NCI-H2196 treated with DMSO at 0.1 percent for 48 hours (cell line): ENCODE measurements around the gene TMTC2.

Experiments used
- DNase-seq: peaks from one replicate; lab custom pipeline; 2025; ENCODE audit not compliant: unreplicated experiment; lab: John Stamatoyannopoulos, UW

The TMTC2 gene

GRCh38 chr12:82942991-82943401, 256.3 kb downstream of the TMTC2 start:
- DNase-seq, result no peak

- no peak for DNase-seq
These were observed 261.8 kb downstream of the TMTC2 start for GRCh38 chr12:82948491-82948890.

- no peak for DNase-seq
These were observed 263.6 kb downstream of the TMTC2 start for GRCh38 chr12:82950356-82950755.

DNA sequence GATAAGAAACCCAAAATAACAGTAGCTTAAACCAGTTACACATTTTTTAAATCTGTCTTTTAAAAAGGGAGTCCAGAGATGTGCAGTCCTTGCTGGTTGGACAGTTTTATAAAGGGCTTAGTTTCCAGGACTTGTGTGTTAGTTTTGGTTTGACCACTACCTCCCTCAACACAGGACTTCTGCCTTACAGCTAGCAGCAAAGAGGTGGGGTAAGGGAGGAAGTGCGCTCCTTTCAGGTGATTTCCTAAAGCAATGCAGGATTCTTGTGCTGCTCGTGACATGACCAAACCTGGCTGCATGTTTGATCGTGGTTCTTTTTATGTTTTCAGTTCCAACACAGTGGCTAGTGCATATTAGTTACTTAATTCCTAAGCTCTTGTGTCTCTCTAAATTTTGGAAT, 266.2 kb downstream of the TMTC2 start:
- DNase-seq, result no peak

DNA sequence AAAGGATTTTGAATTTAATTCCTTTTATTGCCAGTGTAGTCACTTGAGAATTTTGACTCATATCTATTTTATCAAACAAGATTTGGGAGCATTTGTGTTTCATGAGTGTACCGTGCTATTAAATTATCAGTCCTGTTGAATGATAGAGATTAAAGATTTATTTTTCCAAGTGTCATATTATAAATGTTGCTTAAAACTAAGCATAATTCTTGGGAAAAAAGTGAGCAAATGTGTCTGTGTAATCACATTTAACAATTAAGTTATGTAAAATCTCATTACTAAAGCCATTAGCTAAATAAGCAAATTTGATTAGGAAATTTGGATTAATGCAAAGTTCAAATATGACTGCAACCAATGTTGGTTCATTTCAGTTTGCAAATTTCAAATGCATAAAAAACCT, 266.7 kb downstream of the TMTC2 start:
- DNase-seq, result no peak

DNA sequence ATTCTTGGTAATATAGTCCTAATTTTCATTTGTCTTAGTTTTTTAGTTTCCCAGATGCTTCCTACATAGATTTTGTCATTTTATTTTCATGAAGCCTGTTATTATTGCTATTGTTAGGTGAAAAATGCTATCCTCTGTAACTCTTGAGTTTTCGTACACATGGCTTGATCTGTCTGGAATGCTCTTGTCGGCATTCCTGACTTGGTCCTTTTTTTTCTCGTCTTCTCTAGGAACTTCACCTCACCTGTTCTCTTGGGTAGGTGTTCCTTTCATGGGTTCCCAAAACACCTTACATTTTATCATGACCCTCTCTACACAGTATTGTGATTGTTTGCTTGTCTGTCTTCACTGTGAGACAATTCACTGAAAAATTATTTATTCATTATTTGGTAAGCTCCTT, 267.4 kb downstream of the TMTC2 start:
- no peak for DNase-seq

GRCh38 chr12:82954572-82954971, 267.9 kb downstream of the TMTC2 start:
- DNase-seq, result no peak

DNA sequence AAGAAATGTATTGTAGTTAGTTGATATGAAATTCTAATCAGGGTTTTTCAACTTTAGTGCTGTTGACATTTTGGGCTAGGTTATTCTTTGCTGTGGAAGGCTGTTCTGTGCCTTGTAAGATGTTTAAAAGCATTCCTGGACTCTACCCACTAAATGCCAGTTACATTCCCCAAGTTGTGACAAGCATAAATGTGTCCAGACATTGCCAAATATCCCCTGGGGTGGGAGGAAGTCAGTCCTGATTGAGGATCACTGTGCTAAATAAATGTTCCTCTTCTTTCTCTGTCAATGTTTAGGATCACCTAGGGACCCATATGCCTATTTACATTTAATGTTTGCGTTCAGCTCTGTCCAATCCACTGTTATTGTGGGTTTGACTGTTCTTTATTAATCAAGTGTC, 268.3 kb downstream of the TMTC2 start:
- no peak for DNase-seq

DNA sequence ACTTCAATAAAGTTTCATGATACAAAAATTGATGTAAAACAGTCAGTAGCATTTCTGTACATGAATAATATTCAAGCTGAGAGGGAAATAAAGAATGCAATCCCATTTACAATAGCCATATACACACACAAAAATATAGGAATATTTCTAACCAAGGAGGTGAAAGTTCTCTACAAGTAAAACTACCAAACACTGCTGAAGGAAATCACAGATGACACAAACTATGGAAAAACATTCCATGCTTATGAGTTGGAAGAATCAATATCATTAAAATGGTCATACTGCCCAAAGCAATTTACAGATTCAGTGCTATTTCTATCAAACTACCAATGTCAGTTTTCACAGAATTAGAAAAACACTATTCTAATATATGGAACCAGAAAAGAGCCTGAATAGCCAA, 272.3 kb downstream of the TMTC2 start:
- no peak for DNase-seq

GRCh38 chr12:82959821-82960220, 273.1 kb downstream of the TMTC2 start:
- DNase-seq, result no peak

- DNase-seq, result no peak
These were observed 275.1 kb downstream of the TMTC2 start for GRCh38 chr12:82961835-82962234.

GRCh38 chr12:82963956-82964355, 277.2 kb downstream of the TMTC2 start:
- DNase-seq, result no peak

DNA sequence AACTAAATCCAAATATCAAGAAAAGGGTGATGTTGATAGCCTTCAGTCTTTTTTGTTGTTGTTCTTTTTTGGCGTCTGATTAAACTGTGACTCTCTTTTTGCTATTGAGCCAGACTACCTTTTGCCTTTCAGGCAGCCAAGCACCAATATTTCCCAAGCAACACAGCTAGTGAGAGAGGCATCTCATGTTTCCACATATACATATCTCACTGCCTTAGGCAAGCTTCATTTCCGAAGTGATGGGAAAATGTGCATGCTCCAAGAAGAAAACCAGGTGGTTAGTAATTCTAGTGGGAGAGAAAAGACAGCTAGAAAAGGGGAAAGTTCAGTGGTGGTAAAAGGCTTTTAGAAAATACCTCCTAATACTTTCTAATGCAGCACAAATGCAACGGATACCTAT, 277.7 kb downstream of the TMTC2 start:
- no peak for DNase-seq

DNA sequence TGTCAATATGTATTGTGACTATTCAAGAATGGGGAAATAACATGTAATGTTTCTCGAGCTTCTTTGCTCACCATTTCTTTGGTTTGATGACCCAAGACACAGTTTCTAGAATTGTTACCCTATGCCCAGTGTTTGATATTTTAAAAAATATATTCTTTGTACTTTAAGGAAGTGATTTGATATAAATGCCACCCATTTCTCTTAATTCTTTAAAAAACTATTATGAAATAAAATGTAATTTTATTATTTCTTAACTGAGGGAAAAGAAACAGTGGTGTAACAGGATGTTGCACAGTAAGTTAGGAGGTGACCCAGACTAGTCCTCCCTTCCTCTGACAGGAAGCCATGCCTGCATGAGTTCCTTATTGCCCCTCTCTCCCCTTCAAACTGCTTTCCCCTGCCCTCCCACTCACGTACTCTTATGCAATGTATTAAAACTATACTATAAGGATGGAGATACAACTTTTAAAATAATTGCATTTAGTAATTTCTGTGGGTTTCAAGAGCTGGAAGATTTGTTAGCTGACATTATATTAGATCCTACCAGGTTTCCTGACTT, 279.4 kb downstream of the TMTC2 start:
- no peak for DNase-seq

GRCh38 chr12:82968631-82969367, 282.1 kb downstream of the TMTC2 start:
- no peak for DNase-seq

DNA sequence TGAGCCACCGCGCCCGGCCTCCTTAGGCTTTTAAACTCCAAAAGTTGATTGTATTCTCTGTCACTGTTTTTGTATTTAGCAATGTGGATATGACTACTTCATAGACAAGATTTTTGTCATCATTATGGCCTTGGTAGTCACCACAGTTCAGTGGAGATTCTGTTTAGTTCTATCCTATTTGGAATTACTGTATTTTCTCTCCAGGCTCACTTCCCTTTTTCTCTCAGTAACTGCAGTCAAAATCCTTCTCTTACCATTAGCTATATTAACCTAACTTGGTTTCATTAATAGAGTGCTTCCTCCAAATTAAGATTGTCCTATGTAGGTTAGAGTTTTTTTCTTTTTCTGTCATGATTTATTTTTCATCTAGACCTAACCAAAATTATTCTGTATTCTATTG, 283.9 kb downstream of the TMTC2 start:
- no peak for DNase-seq

GRCh38 chr12:82971584-82971983, 284.9 kb downstream of the TMTC2 start:
- DNase-seq, result no peak

DNA sequence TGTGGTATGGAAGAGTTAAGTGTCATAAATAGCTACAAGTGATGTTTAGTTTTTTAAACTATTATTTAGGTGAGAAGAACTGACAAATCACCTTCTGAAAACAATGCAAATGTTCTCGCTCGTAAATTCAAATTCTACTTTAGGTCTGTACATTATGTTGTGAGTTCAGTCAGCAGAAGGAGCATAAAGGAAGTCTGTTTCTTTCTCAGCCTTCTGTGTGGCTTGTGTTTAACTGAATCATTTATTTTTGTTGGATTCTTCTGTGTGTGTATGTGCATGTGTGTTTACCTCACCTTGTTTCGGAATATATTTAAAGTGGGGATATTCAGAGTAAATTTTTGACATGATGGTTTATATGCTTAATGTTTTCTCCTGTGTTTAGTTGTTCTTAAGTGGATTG, 285.9 kb downstream of the TMTC2 start:
- no peak for DNase-seq

DNA sequence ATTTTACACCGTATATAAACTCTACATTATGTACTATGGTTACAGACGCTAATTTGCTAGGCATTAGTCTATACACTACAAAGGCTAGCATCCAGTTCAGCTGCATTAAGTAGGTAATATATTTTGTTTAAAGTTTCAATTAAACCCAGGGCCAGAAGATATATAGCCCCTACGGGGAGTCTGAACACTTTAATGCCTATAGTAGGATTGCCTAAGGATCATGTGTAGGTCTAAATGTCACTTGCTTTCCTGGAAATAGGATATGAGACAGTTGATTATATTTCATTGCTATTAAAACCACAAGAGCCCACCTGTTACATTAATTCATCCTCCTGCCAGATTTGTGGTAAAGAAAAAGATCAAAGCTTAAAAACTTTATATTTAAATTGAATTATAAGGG, 286.9 kb downstream of the TMTC2 start:
- DNase-seq, result no peak

DNA sequence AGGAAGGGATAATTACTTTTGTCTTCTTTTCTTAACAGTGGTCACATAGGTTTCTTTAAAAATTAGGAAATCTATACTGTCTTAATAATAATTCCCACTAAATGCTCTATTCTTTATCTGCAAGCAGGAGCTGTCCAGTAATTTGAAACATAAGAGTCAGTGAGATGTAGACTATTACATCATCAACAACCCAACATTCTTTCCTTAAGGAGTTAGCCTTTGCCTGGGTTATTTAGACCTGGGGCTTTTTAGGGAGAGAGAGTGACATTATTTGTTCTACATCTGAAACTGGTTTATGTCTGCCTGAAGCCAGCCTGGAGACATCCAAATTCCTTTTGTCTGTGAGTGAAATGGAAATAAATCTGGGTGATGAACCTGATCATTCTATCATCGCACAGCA, 294.4 kb downstream of the TMTC2 start:
- no peak for DNase-seq

DNA sequence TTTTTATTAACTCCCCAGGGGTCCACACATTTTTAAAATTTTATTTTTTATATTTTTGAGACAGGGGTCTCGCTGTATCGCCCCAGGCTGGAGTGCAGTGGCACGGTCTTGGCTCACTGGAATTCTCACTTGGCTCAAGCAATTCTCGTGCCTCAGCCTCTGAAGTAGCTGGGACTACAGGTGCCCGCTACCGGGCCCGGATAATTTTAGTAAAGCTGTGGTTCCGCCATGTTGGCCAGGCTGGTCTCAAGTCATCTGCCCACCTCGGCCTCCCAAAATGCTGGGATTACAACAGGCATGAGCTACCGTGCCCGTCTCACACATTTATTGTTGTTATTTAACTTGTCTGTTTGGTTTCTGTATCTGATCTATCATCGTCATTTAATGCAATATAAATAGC, 307.4 kb downstream of the TMTC2 start:
- no peak for DNase-seq

DNA sequence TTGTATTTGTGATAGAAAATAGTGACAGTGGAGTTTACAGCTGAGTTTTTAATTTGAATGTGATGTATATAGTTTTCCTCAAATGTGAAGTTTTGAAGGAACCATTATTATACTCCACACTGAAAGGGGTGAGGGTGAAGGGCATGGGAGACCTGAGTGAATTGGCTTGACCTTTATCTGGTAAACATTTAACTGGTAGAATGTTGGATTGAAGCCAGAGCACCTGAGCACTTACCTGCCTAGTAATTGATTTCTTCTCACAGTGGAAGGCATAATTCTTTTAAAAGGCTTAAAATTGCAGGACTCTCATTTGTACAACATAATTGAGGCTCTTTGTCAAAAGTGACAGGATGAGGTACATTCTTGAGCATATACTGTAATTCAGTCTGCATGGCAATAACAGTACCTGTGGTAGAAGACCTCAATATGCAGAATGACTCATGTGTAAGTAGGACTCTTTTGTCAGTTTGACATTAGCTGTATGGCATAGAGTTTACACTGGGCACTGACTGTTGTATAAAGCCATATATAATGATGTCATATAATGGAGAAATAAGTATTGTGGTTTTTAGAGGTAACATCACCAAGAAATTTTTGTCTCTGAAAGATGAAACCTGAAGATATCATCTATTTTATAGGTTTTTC, 309.6 kb downstream of the TMTC2 start:
- no peak for DNase-seq

DNA sequence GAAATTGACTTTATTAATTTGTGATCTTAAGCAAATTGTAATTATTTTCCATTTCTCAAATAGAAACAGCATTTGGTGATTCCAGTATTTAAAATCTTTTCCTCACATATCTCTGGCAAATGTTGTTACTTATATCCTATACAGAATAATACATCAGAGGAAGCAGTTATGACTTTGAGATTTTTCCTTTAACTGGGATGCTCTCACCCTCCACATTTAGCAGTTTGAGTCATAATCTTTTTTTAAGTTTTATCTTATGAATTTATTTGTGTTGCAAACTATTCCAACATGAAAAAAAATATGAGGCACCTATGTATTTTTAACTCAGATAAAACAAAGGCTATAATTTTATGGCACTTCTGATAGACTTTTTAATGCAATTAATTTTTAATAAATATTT, 311.8 kb downstream of the TMTC2 start:
- no peak for DNase-seq
